ENCODE measurements around the gene LUC7L3.

GRCh38 chr17:50728881-50729765, 9.7 kb downstream of the LUC7L3 start:
- TF ChIP-seq CTCF (IDR thresholded peaks at IDR 0.05; ENCODE audit: extremely low read depth in 1 of 2, insufficient read depth in 1 of 2, low read depth in 1 of 2, low read length in 2 of 2), result no peak
- no peak for TF ChIP-seq POLR2A (IDR thresholded peaks at IDR 0.05; ENCODE audit: low read depth, low read length)
- no peak for TF ChIP-seq POLR2AphosphoS5 (IDR thresholded peaks at IDR 0.05; ENCODE audit: insufficient read depth, low read depth, low read length)
- TF ChIP-seq MAX (IDR thresholded peaks at IDR 0.05; ENCODE audit: insufficient read depth, insufficient read length), result no peak
- no peak for TF ChIP-seq JUN (IDR thresholded peaks at IDR 0.05; ENCODE audit: borderline replicate concordance, insufficient read depth, insufficient read length, low read depth)
- no peak for TF ChIP-seq EZH2 (IDR thresholded peaks at IDR 0.05; ENCODE audit: borderline replicate concordance, low read depth, low read length, severe bottlenecking)
- no peak for TF ChIP-seq MYC (IDR thresholded peaks at IDR 0.05; ENCODE audit: low read depth, low read length)
- TF ChIP-seq FOS (IDR thresholded peaks at IDR 0.05; ENCODE audit: borderline replicate concordance, insufficient read depth, low read length), result no peak
- no peak for TF ChIP-seq GATA2 (IDR thresholded peaks at IDR 0.05; ENCODE audit: insufficient read depth, insufficient read length, low read depth, low read length)
